ENCODE measurements around the gene RAI1.
A peak's percentile ranks its signal among the peaks of the same experiment; 100 is the strongest.
"Not testable (repeated sequence)": the region's sequence is repeated elsewhere in the genome, so short reads cannot be mapped to it uniquely, and the experiment has no call there.

The RAI1 gene

GRCh38 chr17:17681187-17681743 lies at the start of gene RAI1:
Gene RAI1 (plus strand): TSS chr17:17681458. CDS start chr17:17792949, 111,491 bp downstream.
- peak; percentile 69 for DNase-seq

- DNase-seq: not testable (repeated sequence)
Measured at GRCh38 chr17:17632690-17633089, 48.6 kb upstream of the RAI1 start.

- DNase-seq: no peak
Measured at GRCh38 chr17:17633310-17633709, 47.9 kb upstream of the RAI1 start.

GRCh38 chr17:17635126-17635525 lies 46.1 kb upstream of the RAI1 start:
- DNase-seq: no peak

GRCh38 chr17:17635537-17636271 lies 45.6 kb upstream of the RAI1 start:
- not testable (repeated sequence) for DNase-seq

GRCh38 chr17:17636272-17636885 lies 44.9 kb upstream of the RAI1 start:
- DNase-seq: no peak

- DNase-seq: no peak
Measured at GRCh38 chr17:17638467-17638866, 42.8 kb upstream of the RAI1 start.

- not testable (repeated sequence) for DNase-seq
Measured at GRCh38 chr17:17639661-17640270, 41.5 kb upstream of the RAI1 start.

GRCh38 chr17:17641621-17642409 lies 39.4 kb upstream of the RAI1 start:
- DNase-seq: peak; percentile 86

GRCh38 chr17:17645148-17645547 lies 36.1 kb upstream of the RAI1 start:
- DNase-seq: not testable (repeated sequence)

GRCh38 chr17:17645961-17646360 lies 35.3 kb upstream of the RAI1 start:
- no peak for DNase-seq

GRCh38 chr17:17647524-17648178 lies 33.6 kb upstream of the RAI1 start:
- no peak for DNase-seq

GRCh38 chr17:17648762-17649161 lies 32.5 kb upstream of the RAI1 start:
- no peak for DNase-seq

GRCh38 chr17:17650959-17651358 lies 30.3 kb upstream of the RAI1 start:
- DNase-seq: no peak

GRCh38 chr17:17653343-17653742 lies 27.9 kb upstream of the RAI1 start:
- no peak for DNase-seq

GRCh38 chr17:17659340-17659739 lies 21.9 kb upstream of the RAI1 start:
- no peak for DNase-seq

GRCh38 chr17:17661134-17661533 lies 20.1 kb upstream of the RAI1 start:
- no peak for DNase-seq

GRCh38 chr17:17661834-17662385 lies 19.3 kb upstream of the RAI1 start:
- no peak for DNase-seq

GRCh38 chr17:17663160-17664063 lies 17.8 kb upstream of the RAI1 start:
- DNase-seq: peak; percentile 77

GRCh38 chr17:17664064-17664452 lies 17.2 kb upstream of the RAI1 start:
- DNase-seq: no peak

GRCh38 chr17:17665255-17665654 lies 16.0 kb upstream of the RAI1 start:
- DNase-seq: no peak
